NCI-H1417 treated with DMSO at 0.1 percent for 48 hours (cell line): ENCODE measurements around the gene EXOC4.
"Not testable (repeated sequence)": the region's sequence is repeated elsewhere in the genome, so short reads cannot be mapped to it uniquely, and the experiment has no call there.

Experiments
- DNase-seq: peaks from one replicate; lab custom pipeline; 2025; lab: John Stamatoyannopoulos, UW

The EXOC4 gene

GRCh38 chr7:133275446-133276095 lies 22.7 kb downstream of the EXOC4 start:
- DNase-seq = no peak

GRCh38 chr7:133278975-133279374 lies 26.1 kb downstream of the EXOC4 start:
- DNase-seq = not testable (repeated sequence)

GRCh38 chr7:133282094-133282493 lies 29.2 kb downstream of the EXOC4 start:
- DNase-seq = no peak

GRCh38 chr7:133284092-133284491 lies 31.2 kb downstream of the EXOC4 start:
- DNase-seq = no peak

- no peak for DNase-seq
Measured at GRCh38 chr7:133288970-133289369, 36.1 kb downstream of the EXOC4 start.

GRCh38 chr7:133290041-133290440 lies 37.2 kb downstream of the EXOC4 start:
- DNase-seq = no peak

- no peak for DNase-seq
Measured at GRCh38 chr7:133290676-133291333, 37.9 kb downstream of the EXOC4 start.

- DNase-seq = no peak
Measured at GRCh38 chr7:133292631-133293030, 39.8 kb downstream of the EXOC4 start.

GRCh38 chr7:133293384-133294160 lies 40.7 kb downstream of the EXOC4 start:
- DNase-seq = peak; percentile 37

- no peak for DNase-seq
Measured at GRCh38 chr7:133294234-133294633, 41.4 kb downstream of the EXOC4 start.

GRCh38 chr7:133295484-133295883 lies 42.6 kb downstream of the EXOC4 start:
- no peak for DNase-seq

GRCh38 chr7:133297093-133297492 lies 44.2 kb downstream of the EXOC4 start:
- no peak for DNase-seq

- DNase-seq = no peak
Measured at GRCh38 chr7:133298080-133298479, 45.2 kb downstream of the EXOC4 start.

- no peak for DNase-seq
Measured at GRCh38 chr7:133299676-133300075, 46.8 kb downstream of the EXOC4 start.

GRCh38 chr7:133300088-133300487 lies 47.2 kb downstream of the EXOC4 start:
- DNase-seq = no peak

- DNase-seq = no peak
Measured at GRCh38 chr7:133300811-133301210, 47.9 kb downstream of the EXOC4 start.

- DNase-seq = no peak
Measured at GRCh38 chr7:133301444-133301843, 48.6 kb downstream of the EXOC4 start.

GRCh38 chr7:133303372-133303771 lies 50.5 kb downstream of the EXOC4 start:
- no peak for DNase-seq

GRCh38 chr7:133303931-133304330 lies 51.1 kb downstream of the EXOC4 start:
- DNase-seq = no peak

- no peak for DNase-seq
Measured at GRCh38 chr7:133309333-133309732, 56.5 kb downstream of the EXOC4 start.

- peak; percentile 73 for DNase-seq
Measured at GRCh38 chr7:133310232-133310862, 57.5 kb downstream of the EXOC4 start.

GRCh38 chr7:133313575-133313974 lies 60.7 kb downstream of the EXOC4 start:
- DNase-seq = no peak

GRCh38 chr7:133314084-133314483 lies 61.2 kb downstream of the EXOC4 start:
- no peak for DNase-seq
